ENCODE measurements around the gene ZNF410. TPM values are rescaled to one million over a fixed set of nuclear protein-coding genes. Genes with fewer than 3 reads are reported as not detected.
"Not testable (repeated sequence)": the region's sequence is repeated elsewhere in the genome, so short reads cannot be mapped to it uniquely, and the experiment has no call there.

Gene ZNF410
- 10 to 100 TPM; 37.8 to 38.7 TPM for total RNA-seq

GRCh38 chr14:73886449-73887317, at the start of gene ZNF410:
Gene ZNF410, plus strand, starts transcription at chr14:73886859. Its CDS starts 5,317 bp downstream, at chr14:73892176.
- H3K9me3 ChIP-seq = no peaks in the 10 kb centered on the region
- H3K4me1 ChIP-seq = no peaks in the 10 kb centered on the region
- DNase-seq = peak; percentile 90
- peak within 1 kb of the TSS; percentile 87 for H3K27ac ChIP-seq
- TF ChIP-seq CTCF (IDR thresholded peaks at IDR 0.05) = no peak
- peak within 1 kb of the TSS; percentile 91 for H3K4me3 ChIP-seq
- peak within 1 kb of the TSS; percentile 78 to 97 for H3K9ac ChIP-seq (ENCODE audit: low read depth in 2 of 2, low read length in 2 of 2)
- H3K36me3 ChIP-seq = no peaks in the 10 kb centered on the region
- H3K27me3 ChIP-seq = no peaks in the 10 kb centered on the region
- intact Hi-C loops (cut with DNase I) = no loop called here

- H3K27me3 ChIP-seq; H3K9me3 ChIP-seq; intact Hi-C loops (cut with DNase I); H3K4me3 ChIP-seq; H3K4me1 ChIP-seq; H3K36me3 ChIP-seq; H3K27ac ChIP-seq; DNase-seq; H3K9ac ChIP-seq (ENCODE audit: low read depth in 2 of 2, low read length in 2 of 2): not testable (repeated sequence)
Observed at GRCh38 chr14:73838293-73839034, 48.2 kb upstream of the ZNF410 start.

- Histone ChIP-seq H3K9me3 (no peaks in the 10 kb centered on the region), H3K36me3 (no peaks in the 10 kb centered on the region), H3K27ac (no peak overlapping the region), H3K9ac (ENCODE audit: low read depth in 2 of 2, low read length in 2 of 2) (no peak overlapping the region), H3K27me3 (no peaks in the 10 kb centered on the region), H3K4me3 (no peak overlapping the region), H3K4me1 (no peaks in the 10 kb centered on the region)
- intact Hi-C loops (cut with DNase I) = no loop called here
- no peak for TF ChIP-seq CTCF (IDR thresholded peaks at IDR 0.05)
- DNase-seq = no peak
Observed at GRCh38 chr14:73842201-73842600, 44.5 kb upstream of the ZNF410 start.

- DNase-seq = no peak
- intact Hi-C loops (cut with DNase I) = no loop called here
- H3K4me1 ChIP-seq = no peaks in the 10 kb centered on the region
- no peak for TF ChIP-seq CTCF (IDR thresholded peaks at IDR 0.05)
- no peaks in the 10 kb centered on the region for H3K36me3 ChIP-seq
- H3K9ac ChIP-seq (ENCODE audit: low read depth in 2 of 2, low read length in 2 of 2) = no peak overlapping the region
- no peak overlapping the region for H3K27ac ChIP-seq
- no peaks in the 10 kb centered on the region for H3K27me3 ChIP-seq
- H3K4me3 ChIP-seq = no peak overlapping the region
- H3K9me3 ChIP-seq = no peaks in the 10 kb centered on the region
Observed at GRCh38 chr14:73842851-73843250, 43.8 kb upstream of the ZNF410 start.

- intact Hi-C loops (cut with DNase I) = no loop called here
- TF ChIP-seq CTCF (IDR thresholded peaks at IDR 0.05) = no peak
Observed at GRCh38 chr14:73843296-73843695, 43.4 kb upstream of the ZNF410 start.

More at GRCh38 chr14:73843296-73843695, 43.4 kb upstream of the ZNF410 start:
- no peaks in the 10 kb centered on the region for H3K27me3 ChIP-seq
- H3K4me3 ChIP-seq = no peak overlapping the region
- no peak overlapping the region for H3K9ac ChIP-seq (ENCODE audit: low read depth in 2 of 2, low read length in 2 of 2)
- no peak overlapping the region for H3K27ac ChIP-seq
- H3K36me3 ChIP-seq = no peaks in the 10 kb centered on the region
- no peak for DNase-seq
- no peaks in the 10 kb centered on the region for H3K4me1 ChIP-seq
- no peaks in the 10 kb centered on the region for H3K9me3 ChIP-seq
